8988T (cell line): Measurements from ENCODE around the gene CYLD.
A peak's percentile ranks its signal among the peaks of the same experiment; 100 is the strongest.

Source experiments
- DNase-seq: peaks from one replicate; pipeline ENCODE4 v3.0.0; 2011

CYLD gene

DNA sequence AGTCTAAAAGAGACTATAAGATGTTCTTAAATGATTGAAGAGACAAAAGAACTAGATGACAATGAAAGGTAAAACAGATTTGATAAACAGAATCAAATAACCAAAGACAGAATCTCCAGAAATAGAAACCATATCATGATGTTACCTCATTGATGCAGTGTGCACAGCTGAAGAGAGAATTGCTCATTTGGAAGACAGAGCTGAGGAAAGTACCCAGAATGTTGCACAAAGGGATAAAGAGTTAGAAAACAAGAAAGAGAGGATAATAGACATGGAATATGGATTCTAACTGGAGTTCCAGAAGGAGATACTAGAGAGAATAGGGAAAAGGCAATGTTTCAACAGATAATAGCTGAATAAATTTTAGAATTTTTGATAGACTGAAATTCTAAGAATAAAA is 47.9 kb downstream of the CYLD start:
- DNase-seq: no peak

DNA sequence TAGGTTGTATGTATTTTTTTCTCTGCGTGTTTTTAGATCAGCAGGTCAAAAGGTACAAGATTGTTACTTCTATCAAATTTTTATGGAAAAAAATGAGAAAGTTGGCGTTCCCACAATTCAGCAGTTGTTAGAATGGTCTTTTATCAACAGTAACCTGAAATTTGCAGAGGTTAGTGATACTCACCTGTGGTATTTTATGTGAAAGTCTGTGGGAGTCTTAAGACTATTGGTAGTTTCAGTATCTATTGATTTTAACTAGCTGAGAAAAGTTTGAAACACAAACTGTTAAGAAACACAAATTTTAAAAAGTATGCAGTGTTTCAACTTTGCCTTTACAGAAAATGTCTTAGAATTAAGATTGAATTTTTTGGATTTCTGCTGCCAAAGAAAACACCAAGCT is 49.6 kb downstream of the CYLD start:
- DNase-seq: no peak

DNA sequence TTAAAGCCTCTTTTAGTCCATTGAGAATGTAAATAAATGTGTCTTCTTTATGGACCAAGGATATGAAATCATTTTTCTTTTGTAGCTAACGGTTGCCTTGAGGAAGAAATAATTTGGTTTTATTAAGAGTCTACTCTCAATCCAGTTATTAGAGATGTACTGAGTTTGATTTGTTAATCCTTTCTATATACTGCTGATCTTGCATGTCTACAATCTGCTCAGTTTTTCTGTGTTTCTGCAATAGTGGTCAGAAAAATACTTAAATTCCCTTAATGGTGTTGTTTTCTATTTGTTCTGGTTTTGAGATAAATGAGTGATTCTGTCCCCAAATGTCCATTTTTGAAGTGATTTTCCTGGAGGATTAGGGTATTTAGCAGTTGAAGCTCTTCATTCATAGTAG is 54.9 kb downstream of the CYLD start:
- no peak for DNase-seq

DNA sequence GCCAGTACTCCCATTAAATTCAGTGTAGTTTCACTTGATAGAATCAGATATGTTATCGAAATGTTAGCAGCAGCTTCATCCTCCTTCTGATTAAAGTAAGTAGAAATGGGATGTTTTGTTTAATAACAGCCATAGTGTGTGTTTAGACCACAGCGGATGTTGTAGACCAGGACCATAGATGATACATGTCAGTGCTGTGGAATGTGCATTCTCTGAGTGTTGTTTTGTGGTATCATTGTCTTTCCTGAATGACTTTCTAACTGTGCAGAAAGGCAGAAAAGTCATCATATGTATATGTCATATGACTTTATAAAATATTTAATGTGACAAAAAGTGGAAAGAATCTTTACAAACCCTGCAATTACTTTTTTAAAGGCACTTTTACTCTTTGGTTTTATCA is 55.6 kb downstream of the CYLD start:
- no peak for DNase-seq

DNA sequence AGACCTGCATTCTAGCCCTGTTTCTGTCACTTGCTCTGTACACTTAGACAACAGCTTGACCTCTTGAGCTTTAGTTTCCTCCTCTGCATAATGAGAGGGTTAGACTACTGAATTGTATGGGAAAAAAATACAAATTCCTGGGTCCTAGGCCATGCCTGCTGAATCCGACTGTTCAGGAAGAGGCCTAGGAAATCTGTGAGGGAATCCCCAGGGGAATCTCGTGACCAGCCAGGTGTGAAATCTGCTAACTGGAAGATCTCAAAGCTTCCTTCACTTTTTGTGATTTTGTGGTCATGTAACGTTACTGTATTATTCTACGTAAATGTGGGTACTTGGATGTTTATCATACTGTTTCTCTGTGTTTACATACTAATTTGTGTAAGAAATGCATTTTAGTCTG is 58.2 kb downstream of the CYLD start:
- DNase-seq: no peak

DNA sequence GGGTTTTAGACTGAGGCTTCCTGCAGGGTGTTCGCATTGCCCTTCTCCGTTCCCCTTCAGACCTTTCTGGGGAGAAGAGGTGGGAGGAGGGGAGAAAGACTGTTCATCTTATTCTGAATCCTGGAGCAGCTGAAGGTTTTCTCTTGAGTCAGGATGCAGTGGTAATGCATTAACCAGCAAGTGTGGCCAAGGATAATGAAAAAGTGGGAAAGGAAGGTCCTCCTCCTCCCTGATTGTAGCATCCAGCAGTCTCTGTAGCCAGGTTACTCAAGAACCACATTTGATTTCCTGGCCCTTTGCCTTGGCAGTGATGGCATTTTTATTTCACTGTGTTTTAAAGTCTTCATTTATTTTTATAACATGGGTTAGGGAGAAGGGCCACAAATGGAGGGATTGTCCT is 59.1 kb downstream of the CYLD start:
- DNase-seq: no peak

DNA sequence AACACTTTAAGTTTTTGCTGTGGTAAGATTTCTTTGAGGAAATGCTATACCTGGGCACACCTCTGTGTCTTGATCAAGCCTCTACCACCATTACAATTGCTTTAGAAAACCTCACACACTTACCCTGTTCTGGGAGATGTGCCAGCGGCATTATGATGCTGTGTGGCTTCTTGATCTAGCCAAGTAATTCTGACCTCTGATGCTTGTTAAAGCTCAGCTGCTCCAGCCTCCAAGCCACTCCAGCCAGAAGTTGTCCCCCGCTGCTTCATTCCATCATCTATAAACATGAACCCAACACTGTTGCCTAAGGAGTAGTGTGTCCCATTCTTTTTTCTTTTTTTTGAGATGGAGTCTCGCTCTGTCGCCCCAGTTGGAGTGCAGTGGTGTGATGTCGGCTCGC is 60.1 kb downstream of the CYLD start:
- DNase-seq: no peak

DNA sequence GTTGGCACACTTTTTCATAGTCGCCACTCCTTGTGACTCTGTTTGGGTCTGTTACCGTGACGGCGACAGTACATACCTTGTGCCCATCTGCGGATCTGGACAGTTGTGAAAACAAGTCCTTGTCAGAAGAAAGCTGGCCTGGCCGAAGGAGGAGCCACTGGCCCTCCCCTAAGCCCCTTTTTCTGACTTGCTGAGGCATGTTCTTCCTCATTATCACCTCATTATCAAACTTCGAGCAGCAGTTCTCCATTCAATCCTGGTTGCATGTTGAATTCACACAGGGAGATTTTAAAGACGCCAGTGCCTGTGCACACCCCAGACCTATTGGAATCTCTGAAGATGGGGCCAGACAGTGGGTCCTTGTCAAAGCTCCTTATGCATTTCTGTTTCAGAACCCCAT is 61.1 kb downstream of the CYLD start:
- DNase-seq: no peak

DNA sequence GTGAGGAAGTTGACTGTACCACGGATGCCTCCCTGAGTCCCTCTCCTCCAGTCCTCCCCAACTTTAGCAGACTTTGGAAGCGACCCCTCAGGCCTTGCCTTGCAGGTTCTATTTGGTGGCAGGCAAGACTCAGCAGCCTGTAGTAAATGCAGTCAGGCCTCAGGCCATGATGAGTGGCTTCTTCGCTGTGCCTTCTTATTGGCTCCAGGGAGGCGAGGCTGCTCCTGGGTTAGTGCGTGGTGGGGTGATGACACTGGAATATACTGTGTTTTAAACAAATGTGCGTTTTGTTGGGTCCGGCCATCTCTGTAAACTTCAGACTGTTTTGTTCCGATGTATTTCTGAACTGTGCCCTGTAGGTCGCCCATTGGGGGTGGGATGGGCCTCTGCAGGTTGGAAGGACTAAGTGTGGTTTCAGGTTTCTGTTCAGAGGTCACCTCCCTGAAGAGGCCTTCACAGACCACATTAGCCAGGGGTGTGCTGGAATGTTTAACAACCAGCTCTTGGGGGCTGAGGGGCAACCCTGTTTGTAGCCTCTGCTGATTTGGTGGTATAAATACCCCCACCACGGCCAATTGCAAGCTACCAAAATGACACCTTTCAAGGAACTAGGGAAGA is 62.5 kb downstream of the CYLD start:
- no peak for DNase-seq

DNA sequence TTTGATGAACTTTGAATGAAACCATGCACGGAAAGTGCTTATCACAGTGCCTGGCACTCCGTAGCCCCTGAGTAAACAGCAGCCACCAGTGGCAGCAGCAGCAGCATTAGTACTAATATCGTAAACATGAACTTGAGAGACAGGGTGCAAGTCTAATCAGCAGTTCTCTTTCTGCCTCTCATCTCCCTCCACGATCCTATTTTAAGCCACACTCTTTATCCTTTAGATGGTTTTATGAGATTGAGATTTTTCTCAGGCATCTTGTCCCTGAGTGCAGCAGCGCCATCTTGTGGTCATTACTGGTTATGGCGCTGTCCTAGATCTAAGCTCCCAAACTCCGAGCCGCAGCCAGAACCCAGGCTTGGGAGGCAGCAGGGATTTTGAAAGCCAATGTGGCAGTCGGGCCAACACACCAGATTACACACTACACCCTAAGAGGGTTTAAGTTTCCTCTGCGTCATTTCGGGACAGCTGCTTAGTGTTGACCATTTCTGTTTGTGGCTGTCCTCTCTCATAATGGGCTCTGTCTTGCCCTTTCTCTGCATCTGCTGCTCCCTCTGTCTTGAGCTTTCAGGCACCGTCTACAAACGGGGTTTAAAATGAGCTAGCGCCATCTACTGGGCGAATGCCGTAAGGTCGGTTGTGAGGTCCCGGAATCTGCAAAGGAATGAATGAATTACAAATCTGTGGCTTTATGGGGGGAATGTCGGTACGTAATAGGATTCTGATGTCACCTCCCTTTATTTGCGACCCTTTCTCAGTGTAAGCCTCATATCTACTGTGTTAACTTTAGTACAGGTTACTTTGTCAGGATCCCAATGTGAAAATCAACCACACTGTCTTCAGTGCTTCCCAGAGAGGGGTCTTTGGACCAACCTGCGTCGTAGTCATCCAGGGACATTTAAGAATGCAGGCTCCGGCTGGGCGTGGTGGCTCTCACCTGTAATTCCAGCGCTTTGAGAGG is 64.5 kb downstream of the CYLD start:
- DNase-seq: peak; percentile 76

DNA sequence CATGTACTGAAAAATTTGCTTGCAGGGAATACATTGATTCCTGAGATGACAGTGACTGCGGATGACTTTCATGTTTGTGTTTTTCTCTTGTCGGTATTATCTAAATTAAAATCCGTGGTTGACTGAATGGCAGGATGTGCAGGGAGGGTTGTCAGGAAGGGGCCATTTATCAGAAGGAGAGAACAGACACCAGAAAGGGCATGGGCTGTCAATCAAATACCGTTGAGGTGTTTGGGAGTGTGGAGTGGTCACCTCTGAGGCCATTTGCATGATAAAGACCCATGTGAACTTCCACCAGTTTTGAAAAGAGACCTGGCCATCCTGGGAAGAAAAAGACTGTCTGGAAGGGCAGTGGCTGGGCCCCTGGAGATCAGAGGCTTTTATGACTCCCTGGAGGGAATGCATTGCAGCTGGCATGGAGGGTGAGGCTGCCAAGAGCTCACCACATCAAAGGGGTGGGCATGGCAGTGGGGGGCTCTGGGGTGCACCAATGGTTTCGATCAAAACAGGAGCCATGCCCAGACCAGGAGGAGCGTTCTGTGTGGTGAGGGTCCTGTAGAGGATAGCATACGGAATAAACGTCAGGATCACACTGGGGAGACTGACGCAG is 67.1 kb downstream of the CYLD start:
- no peak for DNase-seq

DNA sequence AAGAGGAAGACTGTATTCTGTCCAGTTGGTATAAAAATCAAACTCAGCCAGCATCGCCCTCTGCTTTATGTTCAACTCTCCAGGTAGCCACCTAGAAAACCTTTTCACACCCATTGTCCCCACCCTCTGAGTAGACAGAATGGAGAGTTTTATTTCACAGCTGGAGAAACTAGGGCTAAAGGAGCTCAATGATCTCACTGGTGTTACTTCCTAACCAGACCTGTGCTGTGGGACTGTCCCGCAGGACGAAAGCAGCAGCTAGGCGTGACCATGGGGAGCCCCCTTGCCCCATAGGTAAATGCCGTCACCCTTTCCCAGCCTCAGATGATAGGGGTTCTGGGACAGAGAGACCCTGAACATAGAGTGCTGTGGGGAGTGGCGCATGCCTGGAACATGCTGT is 67.7 kb downstream of the CYLD start:
- no peak for DNase-seq

DNA sequence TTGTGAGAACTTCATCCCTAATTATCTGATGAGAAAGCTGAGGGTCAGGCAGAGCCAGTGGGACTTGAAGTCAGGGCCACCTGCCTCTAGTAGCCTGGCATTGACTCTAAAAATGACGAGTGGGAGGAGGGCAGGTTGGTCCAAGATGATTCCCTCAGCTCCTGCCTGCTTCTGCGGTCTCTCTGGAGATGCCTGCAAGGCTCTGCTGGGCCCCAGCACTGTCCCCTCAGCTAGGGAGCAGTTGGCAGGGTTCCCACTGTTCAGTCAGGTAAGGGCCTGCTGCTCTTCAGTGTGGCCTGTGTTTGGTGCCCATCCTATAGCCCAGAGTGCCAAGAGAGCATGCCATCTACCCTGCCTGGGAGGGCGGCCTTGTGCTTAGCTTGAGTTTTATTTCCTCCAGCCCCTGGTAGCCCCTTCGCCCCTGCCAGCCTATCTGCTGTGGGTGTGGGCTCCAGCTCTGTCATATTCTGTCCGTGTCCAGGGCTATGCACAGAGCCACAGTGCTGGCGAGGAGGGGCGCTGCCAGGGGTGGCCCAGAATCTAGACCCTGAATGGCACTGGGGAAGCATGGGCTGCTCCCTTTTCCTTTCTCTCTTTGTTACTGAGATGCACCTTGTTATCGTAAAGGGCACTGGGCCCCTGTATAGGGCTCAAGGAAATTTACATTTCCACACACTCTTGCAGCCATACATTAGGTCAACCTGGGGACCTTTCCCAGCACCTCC is 68.5 kb downstream of the CYLD start:
- no peak for DNase-seq

DNA sequence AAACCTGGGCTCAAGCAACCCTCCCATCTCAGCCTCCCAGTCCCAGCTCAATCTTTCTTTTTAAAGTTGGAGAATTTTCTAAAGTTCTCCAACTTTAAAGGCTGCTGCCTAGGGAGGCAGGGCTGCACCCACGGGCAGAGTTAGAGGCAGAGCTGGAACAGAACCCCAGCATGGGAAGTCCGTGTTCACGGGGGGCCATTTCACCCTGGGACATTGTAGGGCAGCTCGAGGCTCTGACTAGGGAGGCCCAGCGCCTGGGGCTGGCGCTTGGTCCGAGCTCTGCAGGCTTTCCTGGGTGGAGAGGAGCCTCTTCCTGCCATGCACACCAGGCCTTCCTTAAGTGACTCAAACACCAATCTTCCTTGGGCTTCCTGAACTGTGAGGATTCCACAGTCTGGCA is 70.2 kb downstream of the CYLD start:
- no peak for DNase-seq

DNA sequence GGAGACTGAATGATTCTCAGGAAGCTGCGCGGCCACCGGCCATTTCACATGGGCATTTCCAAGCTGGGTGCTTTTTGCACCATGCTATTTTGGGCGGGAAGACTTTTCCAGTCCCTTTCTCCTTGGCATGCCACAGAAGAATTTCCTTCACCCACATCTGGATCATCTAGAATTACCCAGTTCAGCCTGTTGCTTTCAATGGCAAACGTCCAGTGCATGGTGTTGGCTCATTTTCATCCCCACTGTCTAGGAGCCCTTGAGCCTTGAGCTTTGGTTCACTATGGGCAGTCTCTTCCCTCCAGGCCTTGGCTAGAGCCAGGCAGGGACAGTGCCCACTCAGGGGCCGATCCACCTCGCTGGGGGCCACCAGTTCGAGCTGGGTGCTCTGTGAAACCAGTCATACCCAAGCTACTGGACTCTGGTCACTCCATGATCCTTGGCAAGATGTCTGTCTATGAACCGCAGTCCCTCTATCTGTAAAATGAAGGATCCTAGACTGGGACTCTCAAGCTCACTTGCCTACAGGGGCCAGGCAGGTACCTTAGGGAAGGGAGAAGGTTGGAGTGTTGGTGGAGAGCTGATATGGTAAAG is 71.1 kb downstream of the CYLD start:
- DNase-seq: no peak

DNA sequence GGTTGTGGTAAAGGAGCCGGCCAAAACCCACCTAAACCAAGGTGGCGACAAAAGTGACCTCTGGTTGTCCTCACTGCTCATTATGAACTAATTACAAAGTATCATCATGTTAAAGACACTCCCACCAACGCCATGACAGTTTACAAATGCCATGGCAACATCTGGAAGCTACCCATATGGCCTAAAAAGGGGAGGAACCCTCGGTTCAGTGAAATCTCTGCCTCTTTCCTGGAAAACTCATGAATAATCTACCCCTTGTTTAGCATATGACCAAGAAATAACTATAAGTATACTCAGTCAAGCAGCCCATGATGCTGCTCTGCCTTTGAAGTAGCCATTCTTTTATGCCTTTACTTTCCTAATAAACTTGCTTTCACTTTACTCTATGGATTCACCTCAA is 72.2 kb downstream of the CYLD start:
- DNase-seq: no peak

DNA sequence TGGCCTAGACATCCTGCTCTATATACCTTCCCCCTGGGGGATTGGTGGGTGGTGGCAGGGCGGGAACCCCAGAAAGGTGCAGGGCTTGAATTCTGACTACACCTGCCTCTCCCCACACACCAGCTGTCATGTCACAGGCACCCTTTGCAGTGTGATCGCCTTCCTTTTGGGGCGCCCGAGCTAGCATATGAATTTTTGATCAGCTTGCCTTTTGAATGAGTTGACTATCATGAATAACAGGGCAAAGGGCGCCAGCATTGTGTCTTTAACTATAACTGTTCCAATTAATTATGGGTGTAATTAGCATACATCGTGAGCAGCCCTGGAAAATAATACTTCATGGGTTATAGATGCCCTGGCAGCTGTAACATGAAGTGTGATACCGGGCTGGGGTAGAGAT is 72.7 kb downstream of the CYLD start:
- DNase-seq: no peak

DNA sequence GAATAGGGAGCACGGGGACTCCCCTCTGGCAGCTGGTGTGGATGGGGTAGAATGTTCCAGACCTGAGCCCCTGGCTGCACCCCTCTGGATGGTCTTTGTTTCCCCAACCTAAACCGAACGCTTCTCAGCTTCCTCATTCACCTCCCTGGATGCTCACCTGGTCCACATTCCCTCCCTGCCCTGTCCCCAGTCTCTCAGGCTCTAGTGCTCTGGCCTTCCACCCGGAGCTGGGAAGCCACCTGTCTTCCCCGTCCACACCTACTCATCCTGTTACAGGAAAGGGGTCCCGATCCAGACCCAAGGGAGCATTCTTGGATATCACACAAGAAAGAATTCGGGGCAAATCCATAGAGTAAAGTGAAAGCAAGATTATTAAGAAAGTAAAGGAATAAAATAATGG is 73.5 kb downstream of the CYLD start:
- DNase-seq: no peak

DNA sequence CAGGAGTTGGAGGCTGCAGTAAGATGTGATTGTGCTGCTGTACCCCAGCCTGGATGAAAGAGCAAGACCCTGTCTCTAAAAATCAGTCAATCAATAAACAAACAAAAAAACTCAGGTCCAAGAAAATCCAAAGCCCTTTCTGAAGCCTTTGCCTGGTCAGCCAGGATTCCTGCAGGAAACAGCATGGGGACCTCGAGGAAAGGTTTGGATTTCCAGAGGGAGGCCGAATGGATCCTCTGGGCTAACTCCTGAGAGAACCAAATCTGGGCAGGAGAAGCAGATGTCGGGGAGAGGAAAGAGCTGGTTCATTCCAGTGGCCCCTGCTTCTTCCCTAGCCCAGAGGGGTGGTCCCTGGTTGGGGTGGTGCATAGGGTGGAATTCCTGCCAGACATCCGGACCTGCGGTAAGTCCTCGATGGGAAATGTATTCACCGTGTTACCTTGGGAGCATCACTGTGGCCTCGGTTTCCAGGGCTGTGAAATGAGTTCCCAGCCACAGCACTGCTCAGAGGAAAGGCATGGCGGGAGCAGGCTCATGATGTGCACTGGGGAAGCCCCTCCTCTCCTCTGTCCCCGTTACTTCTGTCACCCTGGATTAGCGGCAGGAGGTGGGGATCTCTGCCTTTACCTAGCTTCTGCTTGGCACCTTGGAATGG is 75.1 kb downstream of the CYLD start:
- DNase-seq: no peak

DNA sequence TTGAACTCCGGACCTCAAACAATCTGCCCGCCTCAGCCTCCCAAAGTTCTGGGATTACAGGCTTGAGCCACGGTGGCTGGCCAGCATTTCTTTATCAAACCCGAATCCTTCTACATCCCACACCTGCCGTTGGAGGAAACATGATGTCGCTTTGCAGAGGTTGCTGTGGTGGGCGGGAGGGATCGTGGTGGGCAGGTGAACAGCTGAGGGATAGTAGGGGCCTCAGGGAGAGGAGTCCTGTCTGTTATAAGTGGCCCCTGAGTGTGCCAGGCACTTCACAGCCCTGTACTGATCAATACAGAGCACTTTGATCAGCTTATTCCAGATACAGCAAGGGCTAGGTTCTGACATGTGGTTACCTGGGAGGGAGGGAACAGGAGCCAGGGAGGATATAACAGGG is 76.5 kb downstream of the CYLD start:
- no peak for DNase-seq

DNA sequence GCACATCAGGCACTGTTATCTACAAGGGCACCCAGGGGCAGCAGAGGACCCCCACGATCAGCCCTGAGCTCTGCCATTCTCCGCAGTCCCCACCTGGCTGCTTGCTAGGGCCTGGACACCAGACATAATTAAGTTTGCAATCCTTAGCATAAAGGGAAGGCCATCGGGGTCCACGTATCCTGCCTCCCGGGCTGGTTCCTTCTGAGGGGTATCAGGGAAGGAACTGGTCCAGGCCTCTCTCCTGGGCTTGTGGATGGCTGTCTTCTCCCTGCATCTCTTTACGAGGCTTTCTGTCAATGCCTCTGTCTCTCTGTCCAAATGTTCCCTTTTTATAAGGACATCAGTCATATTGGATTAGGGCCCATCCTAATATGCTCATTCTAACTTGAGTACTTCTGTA is 77.8 kb downstream of the CYLD start:
- DNase-seq: no peak

DNA sequence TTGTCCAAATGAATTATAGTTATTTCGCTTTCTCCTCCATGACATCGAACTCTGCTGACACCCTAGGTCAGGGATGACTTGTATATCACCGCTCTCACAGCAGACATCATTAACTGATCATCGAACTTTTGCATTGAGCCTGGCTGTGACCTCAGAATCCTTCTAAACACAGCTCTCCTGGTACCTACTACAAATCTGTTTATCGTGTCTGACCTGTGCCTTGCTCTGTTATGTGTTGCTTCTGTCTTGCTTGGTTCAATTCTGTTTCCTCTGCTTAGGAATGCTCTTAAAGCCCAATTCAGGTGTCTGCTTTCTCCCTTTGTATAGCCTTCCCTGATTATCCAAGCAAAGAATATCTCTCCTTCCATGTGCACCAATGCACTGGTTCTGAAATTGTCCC is 78.3 kb downstream of the CYLD start:
- DNase-seq: no peak

DNA sequence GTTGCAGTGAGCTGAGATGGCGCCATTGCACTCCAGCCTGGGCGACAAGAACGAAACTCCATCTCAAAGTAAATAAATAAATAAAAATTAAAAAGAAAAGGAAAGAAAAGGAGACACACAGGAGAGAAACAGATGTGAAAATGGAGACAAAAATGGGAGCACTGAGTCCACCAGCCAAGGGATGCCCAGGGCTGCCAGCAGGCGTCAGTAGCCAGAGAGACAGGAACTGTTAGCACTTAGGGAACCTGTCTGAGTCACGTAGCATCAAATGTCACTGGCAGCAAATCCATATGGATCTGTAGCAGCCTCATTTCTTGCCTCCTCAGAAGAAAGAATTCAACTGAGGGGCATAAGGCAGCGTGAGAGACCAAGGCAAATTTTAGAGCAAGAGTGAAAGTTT is 79.7 kb downstream of the CYLD start:
- no peak for DNase-seq
